Stimulated activated CD4-positive, alpha-beta T cell treated with anti-CD3 and anti-CD28 coated beads, Interleukin-15, amount 100 ng/mL, for 1 hour (primary cell): ENCODE measurements around the gene GLT8D2.
A peak's percentile ranks its signal among the peaks of the same experiment; 100 is the strongest.

Experiments
- DNase-seq, 2 donors: peaks; one replicate each; pipeline ENCODE4 v3.0.0-alpha.2; 2020; ENCODE audit warnings: low read depth in 1 of 2, low spot score in 1 of 2

GLT8D2 gene

GRCh38 chr12:104003596-104003995 lies 46.4 kb downstream of the GLT8D2 start:
- no peak for DNase-seq

- no peak for DNase-seq
Observed at GRCh38 chr12:104002686-104003085, 47.3 kb downstream of the GLT8D2 start.

GRCh38 chr12:104000807-104001434 lies 49.1 kb downstream of the GLT8D2 start:
- DNase-seq = no peak

- DNase-seq = no peak
Observed at GRCh38 chr12:103998976-103999375, 51.0 kb downstream of the GLT8D2 start.

- no peak for DNase-seq
Observed at GRCh38 chr12:103997286-103997900, 52.6 kb downstream of the GLT8D2 start.

- DNase-seq = no peak
Observed at GRCh38 chr12:103996595-103996994, 53.4 kb downstream of the GLT8D2 start.

- DNase-seq = no peak
Observed at GRCh38 chr12:103994235-103994634, 55.8 kb downstream of the GLT8D2 start.

- DNase-seq = no peak
Observed at GRCh38 chr12:103986829-103987228, 63.2 kb downstream of the GLT8D2 start.

- no peak for DNase-seq
Observed at GRCh38 chr12:103978384-103978982, 71.5 kb downstream of the GLT8D2 start.

- DNase-seq = no peak
Observed at GRCh38 chr12:103975368-103975767, 74.6 kb downstream of the GLT8D2 start.

GRCh38 chr12:103973909-103974308 lies 76.1 kb downstream of the GLT8D2 start:
- no peak for DNase-seq

GRCh38 chr12:103969391-103969790 lies 80.6 kb downstream of the GLT8D2 start:
- DNase-seq = no peak

GRCh38 chr12:103966736-103967135 lies 83.3 kb downstream of the GLT8D2 start:
- DNase-seq = no peak

GRCh38 chr12:103965590-103966504 lies 84.1 kb downstream of the GLT8D2 start, which contains the start of gene TDG:
TSS of gene TDG (plus strand) at chr12:103965872. CDS start at chr12:103966038, 166 bp downstream.
- peak; percentile 90 to 91 for DNase-seq

GRCh38 chr12:103965255-103965589 lies 84.8 kb downstream of the GLT8D2 start:
- DNase-seq = no peak

GRCh38 chr12:103964805-103965204 lies 85.2 kb downstream of the GLT8D2 start:
- no peak for DNase-seq

- DNase-seq = no peak
Observed at GRCh38 chr12:103962493-103962892, 87.5 kb downstream of the GLT8D2 start.

GRCh38 chr12:103960616-103961227 lies 89.3 kb downstream of the GLT8D2 start:
- no peak for DNase-seq

- no peak for DNase-seq
Observed at GRCh38 chr12:103958621-103959020, 91.4 kb downstream of the GLT8D2 start.

- DNase-seq = no peak
Observed at GRCh38 chr12:103957865-103958388, 92.1 kb downstream of the GLT8D2 start.

GRCh38 chr12:103956509-103957027 lies 93.4 kb downstream of the GLT8D2 start:
- DNase-seq = no peak
